DOHH2 (cell line): Measurements from ENCODE around the gene SRM.
"Not testable (repeated sequence)": the region's sequence is repeated elsewhere in the genome, so short reads cannot be mapped to it uniquely, and the experiment has no call there.

Experiments used
- CTCF ChIP-seq: fragments of 200-600 bp; sonication (generic); IDR thresholded peaks from one replicate; pipeline ENCODE4 v1.5.1; 2014; ENCODE audit warnings: antibody characterized with exemption, mild to moderate bottlenecking, low read depth, low read length; ENCODE audit not compliant: poor library complexity, severe bottlenecking
- EZH2phosphoT487 ChIP-seq: fragments of 200-600 bp; sonication (generic); IDR thresholded peaks from 2 replicates; pipeline ENCODE4 v1.6.1; 2017; ENCODE audit warnings: borderline replicate concordance, mild to moderate bottlenecking, antibody characterized with exemption, low read length, moderate library complexity, mixed read lengths

- TF ChIP-seq CTCF, EZH2phosphoT487: not testable (repeated sequence)
Observed at GRCh38 chr1:11019358-11019757, 40.5 kb downstream of the SRM start.
